Mesendoderm (in vitro differentiated cells): ENCODE results near the gene PIERCE2.

Source experiments
- DNase-seq: peaks from one replicate; pipeline ENCODE4 v3.0.0; 2013
- H2AK5ac ChIP-seq: 2 replicates; pipeline ENCODE4 v1.6.1; 2013; ENCODE audit warnings: low read length, inconsistent platforms
- H2BK120ac ChIP-seq: 2 replicates; pipeline ENCODE4 v1.6.1; 2013; ENCODE audit warnings: low read depth, mild to moderate bottlenecking, low read length, moderate library complexity, mixed read lengths
- H2BK15ac ChIP-seq: replicated peaks from 2 replicates; pipeline ENCODE4 v1.6.1; 2013; ENCODE audit warnings: low read depth, mild to moderate bottlenecking, moderate library complexity
- H2BK5ac ChIP-seq: 2 replicates; pipeline ENCODE4 v1.6.1; 2013; ENCODE audit warnings: low read length, inconsistent platforms
- H3K18ac ChIP-seq: 2 replicates; pipeline ENCODE4 v1.6.1; 2013; ENCODE audit warnings: mild to moderate bottlenecking, low read length, mixed read lengths
- H3K23ac ChIP-seq: one replicate; pipeline ENCODE4 v1.6.1; 2013; ENCODE audit warnings: low read length
- H3K27ac ChIP-seq: 2 replicates; pipeline ENCODE4 v1.5.1; 2013; ENCODE audit warnings: low read depth, mild to moderate bottlenecking, inconsistent platforms, low read length, moderate library complexity
- H3K27me3 ChIP-seq: 2 replicates; pipeline ENCODE4 v1.6.1; 2013; ENCODE audit warnings: low read length, control low read depth, mild to moderate bottlenecking, inconsistent platforms; ENCODE audit not compliant: insufficient read depth, poor library complexity
- H3K36me3 ChIP-seq: 2 replicates; pipeline ENCODE4 v1.6.1; 2013; ENCODE audit warnings: low read length, inconsistent platforms; ENCODE audit not compliant: control insufficient read depth, insufficient read depth
- H3K4ac ChIP-seq: one replicate; pipeline ENCODE4 v1.6.1; 2013; ENCODE audit warnings: low read depth, mild to moderate bottlenecking, low read length, moderate library complexity
- H3K4me1 ChIP-seq: 2 replicates; pipeline ENCODE4 v1.6.1; 2013; ENCODE audit warnings: low read depth, low read length, inconsistent platforms; ENCODE audit not compliant: control insufficient read depth
- H3K4me2 ChIP-seq: 2 replicates; pipeline ENCODE4 v1.6.1; 2013; ENCODE audit warnings: low read length
- H3K4me3 ChIP-seq: 2 replicates; pipeline ENCODE4 v1.5.1; 2013; ENCODE audit warnings: mild to moderate bottlenecking, low read length
- H3K56ac ChIP-seq: one replicate; pipeline ENCODE4 v1.6.1; 2013; ENCODE audit warnings: low read length
- H3K79me1 ChIP-seq: 2 replicates; pipeline ENCODE4 v1.6.1; 2013; ENCODE audit warnings: low read length, inconsistent platforms
- H3K79me2 ChIP-seq: 2 replicates; pipeline ENCODE4 v1.6.1; 2013; ENCODE audit warnings: mild to moderate bottlenecking, low read length; ENCODE audit not compliant: control insufficient read depth, insufficient read depth
- H3K9ac ChIP-seq: 2 replicates; pipeline ENCODE4 v1.6.1; 2013; ENCODE audit warnings: low read length, inconsistent platforms
- H4K5ac ChIP-seq: one replicate; pipeline ENCODE4 v1.6.1; 2013; ENCODE audit warnings: low read length
- H4K8ac ChIP-seq: one replicate; pipeline ENCODE4 v1.6.1; 2013; ENCODE audit warnings: low read depth, mild to moderate bottlenecking, control low read depth, low read length, moderate library complexity
- WGBS: extraction: QIAGEN DNeasy Blood & Tissue Kit; methylation state at CpG from one replicate; pipeline ENCODE4 v1.1.7; 2013; ENCODE audit warnings: low lambda C conversion rate, missing lambda C conversion rate; ENCODE audit not compliant: insufficient coverage; ENCODE audit errors: extremely low coverage; 5-methylcytosine and 5-hydroxymethylcytosine counted together

The PIERCE2 gene

DNA sequence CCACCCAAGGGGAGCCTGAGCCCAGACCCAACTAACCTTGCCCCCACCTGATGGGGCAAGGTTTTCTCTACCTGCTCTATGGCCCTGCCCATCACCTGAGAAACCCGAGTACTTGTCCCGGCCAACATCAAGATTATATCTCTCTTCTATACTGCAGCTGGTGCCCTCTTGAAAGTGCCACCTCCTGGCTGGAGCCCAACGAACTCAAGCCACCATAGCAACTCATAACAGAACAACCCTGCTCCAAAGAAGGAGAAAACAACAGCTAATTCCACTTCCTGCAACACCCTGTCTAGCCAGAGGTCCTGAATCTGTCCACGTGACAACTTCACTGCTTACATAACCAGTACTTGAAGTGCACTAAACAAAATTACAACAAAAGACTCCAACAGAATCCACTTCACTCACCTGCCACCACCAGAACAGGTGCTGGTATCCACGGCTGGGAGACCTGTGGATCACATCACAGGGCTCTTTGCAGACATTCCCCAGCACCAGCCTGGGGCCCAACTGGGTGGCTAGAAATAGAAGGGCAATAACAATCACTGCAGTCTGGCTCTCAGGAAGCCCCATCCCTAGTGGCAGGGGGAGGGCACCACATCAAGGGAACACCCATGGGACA lies 49.2 kb downstream of the PIERCE2 start:
- H2AK5ac ChIP-seq: no peak overlapping the region
- H2BK120ac ChIP-seq: no peak overlapping the region
- H3K4me3 ChIP-seq: no peak overlapping the region
- no peaks in the 10 kb centered on the region for H3K79me1 ChIP-seq
- no peaks in the 10 kb centered on the region for H3K79me2 ChIP-seq
- no peaks in the 10 kb centered on the region for H3K27me3 ChIP-seq
- H4K5ac ChIP-seq: no peak overlapping the region
- no peak overlapping the region for H3K4ac ChIP-seq
- H4K8ac ChIP-seq: no peak overlapping the region
- no peak overlapping the region for H3K9ac ChIP-seq
- H3K4me2 ChIP-seq: no peak overlapping the region
- H3K56ac ChIP-seq: no peak overlapping the region
- H3K23ac ChIP-seq: no peak overlapping the region
- no peak overlapping the region for H2BK5ac ChIP-seq
- DNase-seq: no peak
- H3K18ac ChIP-seq: no peak overlapping the region
- no peak overlapping the region for H3K27ac ChIP-seq
- H2BK15ac ChIP-seq: no peak overlapping the region
- no peaks in the 10 kb centered on the region for H3K4me1 ChIP-seq
- no peaks in the 10 kb centered on the region for H3K36me3 ChIP-seq
- no CpG with 5 or more reads among the region's 5 CpGs for WGBS

DNA sequence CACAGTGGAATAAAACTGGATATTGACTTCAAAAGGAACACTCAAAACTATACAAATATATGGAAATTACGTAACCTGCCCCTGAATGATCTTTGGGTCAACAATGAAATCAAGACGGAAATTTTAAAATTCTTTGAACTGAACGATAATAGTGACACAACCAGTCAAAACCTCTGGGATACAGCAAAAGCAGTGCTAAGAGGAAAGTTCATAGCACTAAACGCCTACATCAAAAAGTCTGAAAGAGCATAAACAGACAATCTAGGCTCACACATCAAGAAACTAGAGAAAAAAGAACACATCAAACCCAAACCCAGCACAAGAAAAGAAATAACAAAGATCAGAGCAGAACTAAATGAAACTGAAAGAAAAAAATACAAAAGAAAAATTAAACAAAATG lies 53.2 kb downstream of the PIERCE2 start:
- no peaks in the 10 kb centered on the region for H3K27me3 ChIP-seq
- no peak overlapping the region for H2BK5ac ChIP-seq
- H2BK15ac ChIP-seq: no peak overlapping the region
- H3K56ac ChIP-seq: no peak overlapping the region
- no peak overlapping the region for H4K8ac ChIP-seq
- H3K4me3 ChIP-seq: no peak overlapping the region
- H3K79me2 ChIP-seq: no peaks in the 10 kb centered on the region
- DNase-seq: no peak
- no CpG with 5 or more reads among the region's 4 CpGs for WGBS
- H2BK120ac ChIP-seq: no peak overlapping the region
- no peak overlapping the region for H3K18ac ChIP-seq
- no peaks in the 10 kb centered on the region for H3K79me1 ChIP-seq
- H2AK5ac ChIP-seq: no peak overlapping the region
- no peak overlapping the region for H3K23ac ChIP-seq
- H4K5ac ChIP-seq: no peak overlapping the region
- H3K9ac ChIP-seq: no peak overlapping the region
- no peaks in the 10 kb centered on the region for H3K4me1 ChIP-seq
- no peak overlapping the region for H3K27ac ChIP-seq
- H3K4me2 ChIP-seq: no peak overlapping the region
- H3K36me3 ChIP-seq: no peaks in the 10 kb centered on the region
- no peak overlapping the region for H3K4ac ChIP-seq

DNA sequence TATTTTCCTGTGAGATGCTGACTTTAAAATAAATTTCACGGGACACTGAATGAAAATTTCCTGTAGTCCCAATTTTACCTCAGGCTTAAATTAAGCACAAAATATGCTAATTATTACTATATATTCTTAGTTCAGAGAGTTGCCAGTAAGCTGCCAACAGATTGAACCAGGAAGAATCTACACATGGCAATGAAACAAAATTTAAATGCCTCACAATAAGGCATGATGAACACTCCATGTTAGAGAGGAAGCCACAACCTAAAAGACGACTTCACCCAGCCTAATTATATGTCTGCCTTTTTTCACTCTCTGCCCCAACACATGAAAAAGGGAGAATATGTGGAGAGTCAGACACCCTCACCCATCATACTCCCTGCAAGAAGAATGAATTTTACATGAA lies 60.0 kb downstream of the PIERCE2 start:
- Histone ChIP-seq H3K18ac (no peak overlapping the region), H3K56ac (no peak overlapping the region), H4K8ac (no peak overlapping the region), H3K4me3 (no peak overlapping the region), H2BK120ac (no peak overlapping the region), H3K79me2 (no peaks in the 10 kb centered on the region), H3K4me1 (no peaks in the 10 kb centered on the region), H3K79me1 (no peaks in the 10 kb centered on the region), H3K36me3 (no peaks in the 10 kb centered on the region), H3K4ac (no peak overlapping the region), H2AK5ac (no peak overlapping the region), H3K9ac (no peak overlapping the region), H4K5ac (no peak overlapping the region), H2BK15ac (no peak overlapping the region), H3K4me2 (no peak overlapping the region), H3K27me3 (no peaks in the 10 kb centered on the region), H2BK5ac (no peak overlapping the region), H3K23ac (no peak overlapping the region), H3K27ac (no peak overlapping the region)
- DNase-seq: no peak
- WGBS: no CpG with 5 or more reads among the region's 2 CpGs
